ENCODE results near the gene RFC2.
A peak's percentile ranks its signal among the peaks of the same experiment; 100 is the strongest.
"Not testable (repeated sequence)": the region's sequence is repeated elsewhere in the genome, so short reads cannot be mapped to it uniquely, and the experiment has no call there.

RFC2 gene

GRCh38 chr7:74246497-74246896 lies 7.7 kb downstream of the RFC2 start:
- no peak for DNase-seq

GRCh38 chr7:74242122-74242443 lies 12.1 kb downstream of the RFC2 start:
- DNase-seq: no peak

- no peak for DNase-seq
Observed at GRCh38 chr7:74240482-74240881, 13.7 kb downstream of the RFC2 start.

- DNase-seq: no peak
Observed at GRCh38 chr7:74236284-74236683, 17.9 kb downstream of the RFC2 start.

GRCh38 chr7:74235518-74236268 lies 18.5 kb downstream of the RFC2 start:
- DNase-seq: no peak

- DNase-seq: peak; percentile 56
Observed at GRCh38 chr7:74233655-74234285, 20.4 kb downstream of the RFC2 start.

GRCh38 chr7:74231232-74231590 lies 23.0 kb downstream of the RFC2 start:
- DNase-seq: no peak

- no peak for DNase-seq
Observed at GRCh38 chr7:74230446-74231231, 23.6 kb downstream of the RFC2 start.

- DNase-seq: no peak
Observed at GRCh38 chr7:74228951-74229900, 25.0 kb downstream of the RFC2 start.

- no peak for DNase-seq
Observed at GRCh38 chr7:74226633-74227032, 27.6 kb downstream of the RFC2 start.

GRCh38 chr7:74225400-74225799 lies 28.8 kb downstream of the RFC2 start:
- no peak for DNase-seq

- DNase-seq: not testable (repeated sequence)
Observed at GRCh38 chr7:74224907-74225306, 29.3 kb downstream of the RFC2 start.

GRCh38 chr7:74224511-74224832 lies 29.7 kb downstream of the RFC2 start:
- DNase-seq: no peak

- DNase-seq: no peak
Observed at GRCh38 chr7:74223711-74224510, 30.3 kb downstream of the RFC2 start.

- DNase-seq: no peak
Observed at GRCh38 chr7:74222851-74223710, 31.1 kb downstream of the RFC2 start.

- DNase-seq: no peak
Observed at GRCh38 chr7:74221713-74222112, 32.5 kb downstream of the RFC2 start.

GRCh38 chr7:74220229-74220628 lies 34.0 kb downstream of the RFC2 start:
- no peak for DNase-seq

GRCh38 chr7:74219416-74219815 lies 34.8 kb downstream of the RFC2 start:
- DNase-seq: no peak

GRCh38 chr7:74218343-74218698 lies 35.9 kb downstream of the RFC2 start:
- no peak for DNase-seq

- no peak for DNase-seq
Observed at GRCh38 chr7:74217455-74218342, 36.5 kb downstream of the RFC2 start.
